Midbrain (tissue), 1 donor: ENCODE data around the gene SERPINB10.

Source experiments
- DNase-seq: peaks from one replicate; lab custom pipeline; 2025; lab: John Stamatoyannopoulos, UW

SERPINB10 gene

DNA sequence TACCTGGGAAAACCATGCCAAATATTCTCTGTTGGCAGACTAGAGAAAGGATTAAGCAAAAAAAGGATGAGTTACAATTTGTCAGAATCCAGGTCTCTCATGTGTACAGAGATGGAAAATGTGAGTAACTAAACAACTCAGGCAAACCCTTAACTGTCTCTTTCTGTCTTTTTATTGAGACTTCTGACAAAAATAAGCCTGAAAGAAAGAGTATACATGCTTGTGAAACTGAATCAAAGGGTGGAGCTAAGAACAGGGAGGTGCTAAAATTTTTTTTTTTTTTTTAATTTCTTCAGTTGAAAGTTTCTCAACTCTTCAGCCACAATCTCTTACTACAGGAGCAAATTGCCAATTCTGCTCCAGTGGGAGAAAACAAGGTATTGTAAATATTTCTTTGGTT, at the start of gene SERPINB10:
SERPINB10 (plus strand) TSS at position 295 of the 400 bp plus-strand sequence. CDS start 7,553 bp downstream, outside the sequence.
- no peak for DNase-seq

- DNase-seq, result no peak
Observed at GRCh38 chr18:63858456-63858855, 49.3 kb upstream of the SERPINB10 start.

GRCh38 chr18:63859781-63860475, 47.8 kb upstream of the SERPINB10 start:
- no peak for DNase-seq

DNA sequence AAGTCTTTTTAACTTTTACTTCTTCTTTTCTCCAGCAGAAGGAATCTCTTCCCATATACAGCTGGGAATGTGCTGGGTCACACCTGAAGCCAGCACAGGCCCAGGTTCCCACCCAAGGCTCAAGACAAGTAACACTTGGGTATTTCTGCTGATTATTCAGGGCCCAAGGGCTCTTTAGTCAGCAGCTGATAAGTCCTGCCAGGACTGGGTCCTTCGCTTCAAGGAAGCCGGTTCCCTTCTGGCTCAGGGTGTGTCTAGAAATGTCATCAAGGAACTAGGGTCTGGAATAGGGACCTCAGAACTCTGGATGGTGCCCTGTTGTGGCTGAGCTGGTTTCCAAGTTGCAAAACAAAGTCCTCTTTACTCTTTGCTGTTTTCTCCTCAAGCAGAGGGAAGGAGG, 47.2 kb upstream of the SERPINB10 start:
- no peak for DNase-seq

DNA sequence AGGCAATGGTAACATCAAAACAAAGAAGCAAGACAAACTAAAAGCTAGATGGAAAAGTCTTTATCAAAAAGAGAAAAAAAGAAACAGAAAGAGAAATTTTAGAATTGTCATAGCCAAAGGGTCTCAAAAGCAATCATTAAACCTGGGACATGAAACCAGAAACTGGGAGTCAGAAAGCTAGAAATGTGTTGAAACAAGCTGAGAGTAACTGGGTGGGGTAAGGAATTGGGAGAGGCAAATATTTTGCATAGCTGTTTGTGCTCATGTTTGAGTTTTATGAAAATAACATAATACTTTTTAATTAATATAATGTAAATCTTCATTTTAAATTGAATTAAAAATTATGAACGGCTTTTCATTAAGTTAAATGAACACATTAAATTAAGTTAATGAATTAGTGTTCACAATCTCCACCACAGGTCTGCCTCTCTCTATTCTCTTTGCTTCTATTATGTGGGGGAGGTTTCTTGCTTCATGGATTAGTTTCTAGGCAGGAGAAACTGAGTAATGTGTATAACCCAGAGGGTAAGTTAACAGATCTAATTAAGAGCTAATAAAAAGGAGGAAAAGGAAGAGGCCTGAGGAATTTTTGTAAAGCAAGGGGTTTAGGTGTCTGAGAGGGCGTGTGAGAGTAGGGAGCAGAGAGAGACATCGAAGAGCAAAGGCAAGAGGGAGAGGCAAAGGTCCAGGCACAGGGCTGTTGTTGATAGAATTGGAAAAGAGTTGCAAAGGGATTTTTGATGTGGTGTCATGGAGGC, 40.2 kb upstream of the SERPINB10 start:
- DNase-seq, result no peak

DNA sequence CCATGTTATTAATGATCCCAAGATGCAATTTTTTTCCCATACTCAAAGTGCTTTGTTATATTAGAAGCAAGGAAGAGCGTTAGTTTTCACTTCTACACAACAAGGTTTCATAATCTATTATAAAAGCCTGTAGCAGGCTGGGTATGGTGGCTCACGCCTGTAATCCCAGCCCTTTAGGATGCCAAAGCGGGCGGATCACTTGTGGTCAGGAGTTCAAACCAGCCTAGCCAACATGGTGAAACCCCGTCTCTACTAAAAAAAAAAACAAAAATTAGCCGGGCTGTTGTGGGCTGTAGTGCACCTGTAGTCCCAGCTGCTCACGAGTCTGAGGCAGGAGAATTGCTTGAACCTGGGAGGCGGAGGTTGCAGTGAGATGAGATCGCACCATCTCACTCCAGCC, 39.2 kb upstream of the SERPINB10 start:
- DNase-seq, result no peak

- DNase-seq, result no peak
Observed at GRCh38 chr18:63869374-63869773, 38.4 kb upstream of the SERPINB10 start.

GRCh38 chr18:63869851-63870250, 37.9 kb upstream of the SERPINB10 start:
- no peak for DNase-seq

DNA sequence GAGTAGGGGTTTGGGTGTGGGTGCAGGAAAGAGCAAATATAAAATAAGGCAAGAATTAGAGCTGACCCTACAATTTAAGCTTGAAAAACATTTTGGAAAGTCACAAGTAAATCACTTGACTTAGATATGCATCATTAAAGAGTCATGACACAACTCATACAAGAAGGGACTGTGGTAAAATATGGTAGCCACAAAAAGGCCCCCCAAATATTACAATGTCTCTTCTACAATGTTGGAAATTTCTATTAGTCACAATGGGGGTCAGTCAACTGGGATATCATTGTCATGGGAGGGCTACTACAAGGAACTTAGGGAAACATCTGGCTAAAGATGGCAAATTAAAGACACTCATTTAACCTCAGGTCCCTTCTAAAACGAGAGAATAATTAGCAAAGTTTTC, 35.9 kb upstream of the SERPINB10 start:
- no peak for DNase-seq

- DNase-seq, result no peak
Observed at GRCh38 chr18:63872586-63872985, 35.2 kb upstream of the SERPINB10 start.

GRCh38 chr18:63878343-63878742, 29.4 kb upstream of the SERPINB10 start:
- DNase-seq, result no peak

DNA sequence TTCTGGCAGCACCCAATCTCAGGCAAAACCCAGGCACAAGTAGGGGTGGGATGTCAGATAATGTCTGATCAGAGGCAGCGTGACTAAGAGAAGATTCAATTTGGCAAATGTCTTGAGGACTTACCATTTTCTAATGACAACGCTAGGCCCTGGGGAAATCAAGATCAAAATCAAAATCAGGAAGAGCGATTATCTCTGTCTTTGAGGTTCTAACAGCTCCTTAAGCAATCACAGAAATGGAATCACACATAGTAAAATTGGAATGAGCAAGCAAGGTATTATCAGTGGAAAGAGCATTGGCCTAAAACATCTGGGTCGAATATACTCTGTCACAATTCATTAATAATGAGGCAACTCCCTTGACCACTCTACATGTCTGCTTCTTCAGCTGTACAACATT, 28.8 kb upstream of the SERPINB10 start:
- no peak for DNase-seq

DNA sequence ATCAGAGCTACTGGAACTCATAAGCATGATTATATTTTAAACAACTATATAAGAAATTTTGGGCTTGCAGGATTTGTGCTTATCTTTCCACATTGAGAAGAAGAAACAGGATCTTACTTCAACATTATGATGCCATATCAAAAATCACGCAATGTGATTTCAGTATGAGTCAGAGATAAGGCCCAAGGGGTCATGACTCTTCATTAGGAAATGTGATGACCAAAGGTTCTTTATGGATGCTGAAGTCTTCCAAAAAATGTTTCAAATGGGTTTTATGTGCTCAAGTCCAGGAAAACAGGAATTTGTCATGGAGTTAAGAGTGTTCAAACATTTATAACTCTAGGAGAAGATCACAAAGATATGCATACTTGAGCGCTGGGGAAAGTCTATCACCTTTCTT, 28.0 kb upstream of the SERPINB10 start:
- no peak for DNase-seq

DNA sequence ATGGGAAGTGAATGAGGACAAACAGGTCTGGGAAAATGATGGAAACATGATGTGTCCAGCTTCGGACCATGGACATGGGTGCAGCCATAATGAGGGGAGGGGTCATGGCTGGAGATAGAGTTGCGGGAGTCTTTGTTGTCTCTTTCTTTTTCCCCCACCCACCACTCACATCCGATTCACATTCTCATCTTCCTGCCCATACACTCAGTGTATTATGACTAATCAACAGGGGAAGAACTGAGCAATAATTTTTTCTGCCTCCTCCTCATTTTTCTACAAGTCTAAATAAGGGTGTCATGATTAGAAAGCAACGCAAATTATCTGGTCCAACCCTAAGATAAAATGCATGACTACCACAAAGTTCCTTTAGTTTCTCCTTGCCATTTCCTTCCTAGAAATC, 25.9 kb upstream of the SERPINB10 start:
- DNase-seq, result no peak

GRCh38 chr18:63882333-63883141, 25.2 kb upstream of the SERPINB10 start:
- DNase-seq, result no peak

DNA sequence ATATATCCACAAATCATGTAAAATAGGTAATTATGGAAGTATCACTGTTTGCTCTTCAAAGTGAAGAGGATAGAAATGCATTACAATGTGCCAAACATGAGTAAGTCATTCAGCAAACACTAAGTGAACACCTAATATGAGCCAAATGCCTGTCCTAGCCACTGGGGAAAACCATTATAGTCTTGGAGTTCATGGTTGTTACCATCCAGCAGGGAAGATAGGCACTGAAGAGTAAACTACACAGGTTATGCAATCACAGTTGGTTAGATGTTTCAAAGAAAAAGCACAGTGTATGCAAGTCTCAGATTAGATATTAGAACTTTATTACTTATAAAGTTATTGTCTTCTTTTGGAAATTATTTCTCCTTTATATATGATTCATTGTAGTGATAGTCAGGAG, 24.1 kb upstream of the SERPINB10 start:
- no peak for DNase-seq

DNA sequence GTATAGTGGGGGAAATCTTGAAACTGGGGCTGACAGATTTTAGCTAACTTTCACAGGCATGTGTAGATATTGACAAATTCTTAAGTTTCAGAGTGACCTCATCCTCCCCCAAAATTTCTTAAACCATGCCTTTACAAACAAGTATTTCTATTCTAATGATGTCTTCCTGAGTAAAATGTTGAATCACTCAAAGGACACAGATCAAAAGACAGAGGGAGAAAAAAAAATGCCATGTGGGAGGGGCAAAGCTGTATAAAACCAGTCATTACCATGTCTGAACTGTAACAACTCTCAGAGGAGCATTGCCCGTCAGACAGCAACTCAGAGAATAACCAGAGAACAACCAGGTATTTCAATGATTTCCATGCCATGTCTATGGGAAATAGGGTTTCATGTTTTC, 20.3 kb upstream of the SERPINB10 start, which contains the start of gene SERPINB2:
SERPINB2 (plus strand) TSS at position 282 of the 400 bp plus-strand sequence. CDS start 3,740 bp downstream, outside the sequence.
- DNase-seq, result no peak

DNA sequence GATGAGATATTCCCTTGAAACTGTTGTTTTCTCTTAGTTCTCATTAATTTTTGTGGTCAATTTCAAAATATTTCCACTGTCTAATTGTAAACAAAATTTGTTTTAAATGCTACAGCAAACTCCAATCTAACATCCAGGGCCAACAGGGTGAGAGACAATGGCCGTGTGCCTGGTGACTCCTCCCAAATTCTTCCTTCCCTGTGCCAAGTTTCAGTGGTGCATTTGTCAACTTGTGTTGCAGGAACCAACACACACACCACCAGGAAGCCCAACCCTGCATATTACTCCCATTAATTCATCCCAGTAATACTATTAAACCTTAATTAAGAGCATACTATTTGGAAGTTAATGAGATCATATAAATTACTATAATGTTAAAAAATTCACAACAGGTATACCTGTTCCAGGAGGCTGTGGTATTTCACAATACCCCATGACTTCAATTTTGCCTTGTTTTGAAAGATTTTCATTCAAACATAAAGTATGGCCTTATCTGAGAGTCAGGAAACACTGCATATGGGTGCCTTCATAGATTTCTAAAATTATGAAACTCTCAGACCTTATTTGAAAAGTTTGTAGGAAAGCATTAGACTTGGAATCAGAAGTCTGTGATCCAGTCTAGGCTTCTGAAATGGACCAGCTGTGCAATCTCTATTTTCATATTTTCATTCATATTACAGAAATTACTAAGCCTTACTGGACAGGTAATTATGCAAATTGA, 19.1 kb upstream of the SERPINB10 start:
- DNase-seq, result no peak

DNA sequence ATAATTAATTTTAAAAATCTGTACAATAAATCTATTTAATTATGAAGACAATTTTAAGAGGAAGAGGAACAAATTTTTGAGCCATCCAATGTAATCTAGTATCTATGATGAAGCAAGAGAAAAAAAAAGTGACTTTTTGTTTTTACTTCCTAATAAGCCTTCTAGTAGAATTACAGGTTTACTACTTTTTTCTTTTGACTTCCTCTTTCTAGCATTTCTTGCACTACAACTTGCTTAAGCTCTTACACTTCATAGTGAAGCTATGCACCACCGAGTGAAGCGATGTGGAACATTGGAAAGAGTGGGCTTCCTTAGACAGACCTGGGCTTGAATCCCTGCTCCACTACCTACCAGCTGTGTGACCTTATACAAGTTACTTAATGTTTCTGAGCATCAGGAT, 18.1 kb upstream of the SERPINB10 start:
- DNase-seq, result no peak

GRCh38 chr18:63890237-63890949, 17.4 kb upstream of the SERPINB10 start:
- DNase-seq, result no peak

GRCh38 chr18:63890950-63891304, 16.8 kb upstream of the SERPINB10 start:
- no peak for DNase-seq
